ENCODE results near the gene SARM1.

The SARM1 gene

DNA sequence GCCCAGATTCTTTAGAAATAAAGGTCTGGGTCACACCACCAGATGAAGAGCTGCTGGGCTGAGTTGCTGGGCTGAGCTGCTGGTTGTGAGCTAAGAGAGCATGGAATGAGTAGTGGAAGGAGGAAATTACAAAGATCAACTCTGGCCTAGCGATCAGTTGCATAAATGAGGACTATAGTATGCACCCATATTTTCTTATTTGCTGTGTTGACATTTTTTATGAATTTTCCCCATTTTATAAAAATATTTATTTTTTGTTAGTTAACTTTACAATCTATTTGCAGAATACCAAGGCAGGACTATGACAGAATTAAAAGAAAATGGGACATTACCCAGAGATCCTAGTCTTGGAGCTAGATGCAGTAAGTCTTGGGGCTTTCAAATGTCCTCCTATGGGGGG lies 78.4 kb downstream of the SARM1 start:
- Histone ChIP-seq H3K79me2 (ENCODE audit: low read length) (no peaks in the 10 kb centered on the region), H3K9me3 (replicated peaks; ENCODE audit: insufficient read depth, low read length) (no peaks in the 10 kb centered on the region), H3K27ac (ENCODE audit: low read length) (no peak overlapping the region), H3K9me2 (replicated peaks; ENCODE audit: insufficient read depth, low read length) (no peaks in the 10 kb centered on the region), H3K27me3 (replicated peaks; ENCODE audit: insufficient read depth, low read length) (no peaks in the 10 kb centered on the region), H4K20me1 (ENCODE audit: insufficient read depth, low read length) (no peaks in the 10 kb centered on the region), H3K9ac (ENCODE audit: low read length) (no peak overlapping the region), H2AFZ (ENCODE audit: low read length) (no peak overlapping the region), H3K36me3 (replicated peaks; ENCODE audit: insufficient read depth, low read length) (no peaks in the 10 kb centered on the region), H3K4me2 (ENCODE audit: low read depth, low read length) (no peak overlapping the region), H3K4me3 (ENCODE audit: low read length) (no peak overlapping the region), H3K4me1 (ENCODE audit: low read length) (no peaks in the 10 kb centered on the region), H3F3A (ENCODE audit: insufficient read depth, low read length) (no peaks in the 10 kb centered on the region)
- TF ChIP-seq, protein P1, sequence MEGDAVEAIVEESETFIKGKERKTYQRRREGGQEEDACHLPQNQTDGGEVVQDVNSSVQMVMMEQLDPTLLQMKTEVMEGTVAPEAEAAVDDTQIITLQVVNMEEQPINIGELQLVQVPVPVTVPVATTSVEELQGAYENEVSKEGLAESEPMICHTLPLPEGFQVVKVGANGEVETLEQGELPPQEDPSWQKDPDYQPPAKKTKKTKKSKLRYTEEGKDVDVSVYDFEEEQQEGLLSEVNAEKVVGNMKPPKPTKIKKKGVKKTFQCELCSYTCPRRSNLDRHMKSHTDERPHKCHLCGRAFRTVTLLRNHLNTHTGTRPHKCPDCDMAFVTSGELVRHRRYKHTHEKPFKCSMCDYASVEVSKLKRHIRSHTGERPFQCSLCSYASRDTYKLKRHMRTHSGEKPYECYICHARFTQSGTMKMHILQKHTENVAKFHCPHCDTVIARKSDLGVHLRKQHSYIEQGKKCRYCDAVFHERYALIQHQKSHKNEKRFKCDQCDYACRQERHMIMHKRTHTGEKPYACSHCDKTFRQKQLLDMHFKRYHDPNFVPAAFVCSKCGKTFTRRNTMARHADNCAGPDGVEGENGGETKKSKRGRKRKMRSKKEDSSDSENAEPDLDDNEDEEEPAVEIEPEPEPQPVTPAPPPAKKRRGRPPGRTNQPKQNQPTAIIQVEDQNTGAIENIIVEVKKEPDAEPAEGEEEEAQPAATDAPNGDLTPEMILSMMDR (IDR thresholded peaks at IDR 0.05; ENCODE audit: low read length) = no peak
- no peak for TF ChIP-seq EZH2 (optimal IDR thresholded peaks at IDR 0.05; ENCODE audit: low read depth, low read length)
- no peak for TF ChIP-seq EZH2phosphoT487 (IDR thresholded peaks at IDR 0.05; ENCODE audit: low read length)
- DNase-seq = no peak
